ENCODE data around the gene SYNPO2.

- TF ChIP-seq CTCF (conservative IDR thresholded peaks at IDR 0.05; ENCODE audit: low read depth, low read length) = no peak
- TF ChIP-seq EZH2 (IDR thresholded peaks at IDR 0.05; ENCODE audit: low read length, unreplicated experiment) = no peak
Observed at GRCh38 chr4:118905566-118905965, 16.9 kb downstream of the SYNPO2 start.
